Articular chondrocyte of knee joint (primary cell): Measurements from ENCODE around the gene NSRP1. TPM values are rescaled to one million over a fixed set of nuclear protein-coding genes. Genes with fewer than 3 reads are reported as not detected.

Experiments
- small RNA-seq: library from RNA; depleted of rRNA; stranded (forward); fragments of <200 nt; gene quantifications from one replicate; pipeline ENCODE3, GENCODE V24; 2012
- total RNA-seq: library from RNA; depleted of rRNA; stranded (reverse); fragments of >200 nt; gene quantifications from 2 replicates; pipeline ENCODE4 v1.2.3, GENCODE V29; 2012

Gene NSRP1
- total RNA-seq: 13.0 and 14.2 TPM in 2 replicates

GRCh38 chr17:30116661-30117551 is at the start of gene NSRP1:
NSRP1 (plus strand) TSS chr17:30116816; CDS start chr17:30116844, 28 bp downstream.

GRCh38 chr17:30235386-30236296 is 119.0 kb downstream of the NSRP1 start, which contains the start of gene SLC6A4:
SLC6A4 (minus strand) TSS chr17:30235697; CDS start chr17:30221958, 13,739 bp downstream.

Small RNA genes within 50 kb of the gene (small RNA-seq; reads per million reads assigned to genes)
- gene AC104984.5: not detected

Other genes starting within 250 kb of the NSRP1 start
- 16.1 and 16.8 TPM in 2 replicates for gene SSH2, start 186.6 kb upstream of the NSRP1 start, total RNA-seq
- 0.32 and 0.52 TPM in 2 replicates for gene EFCAB5, start 175.2 kb upstream of the NSRP1 start, total RNA-seq
- gene SLC6A4, start 118.9 kb downstream of the NSRP1 start, total RNA-seq: not detected in 2 replicates
- 30.2 and 38.8 TPM in 2 replicates for gene BLMH, start 175.1 kb downstream of the NSRP1 start, total RNA-seq
- gene TMIGD1, start 217.2 kb downstream of the NSRP1 start, total RNA-seq: not detected in 2 replicates